CD14-positive monocyte (primary cell): ENCODE measurements around the gene CA5A. TPM values are rescaled to one million over a fixed set of nuclear protein-coding genes. Genes with fewer than 3 reads are reported as not detected.

Source experiments
- DNase-seq, 3 donors: peaks; one replicate each; pipeline ENCODE4 v3.0.0-alpha.2; 2011 to 2022
- H2AFZ ChIP-seq: 2 replicates; pipeline ENCODE4 v1.6.0; 2012; ENCODE audit warnings: mild to moderate bottlenecking, low read depth, low read length, inconsistent platforms; ENCODE audit not compliant: insufficient read depth, poor library complexity, severe bottlenecking
- H3K27ac ChIP-seq, 2 donors: 1 replicate in 1 of 2; 2 replicates in 1 of 2; pipeline ENCODE4 v1.5.1; 2012 to 2013; ENCODE audit warnings: low read length in 2 of 2, control low read depth in 1 of 2, inconsistent platforms in 1 of 2, low read depth in 1 of 2, mild to moderate bottlenecking in 1 of 2
- H3K27me3 ChIP-seq, 2 donors: one replicate each; pipeline versions ENCODE4 v1.6.0 to v1.6.1; 2011 to 2013; ENCODE audit warnings: low read length in 2 of 2; ENCODE audit not compliant: control insufficient read depth in 2 of 2, insufficient read depth in 2 of 2
- H3K36me3 ChIP-seq, 2 donors: replicated peaks in 1 of 2; 1 replicate in 1 of 2; 2 replicates in 1 of 2; pipeline versions ENCODE4 v1.5.1 to v1.6.1; 2012 to 2013; ENCODE audit warnings: low read length in 2 of 2, control low read depth in 1 of 2, inconsistent platforms in 1 of 2, mild to moderate bottlenecking in 1 of 2; ENCODE audit not compliant: insufficient read depth in 2 of 2, control insufficient read depth in 1 of 2
- H3K4me1 ChIP-seq, 2 donors: 1 replicate in 1 of 2; 2 replicates in 1 of 2; pipeline versions ENCODE4 v1.5.1 to v1.6.1; 2012 to 2013; ENCODE audit warnings: low read length in 2 of 2, control low read depth in 1 of 2, inconsistent platforms in 1 of 2, mild to moderate bottlenecking in 1 of 2, moderate library complexity in 1 of 2; ENCODE audit not compliant: insufficient read depth in 2 of 2, control insufficient read depth in 1 of 2
- H3K4me2 ChIP-seq: replicated peaks from 2 replicates; pipeline ENCODE3; 2012; ENCODE audit warnings: low read length, moderate library complexity, mild to moderate bottlenecking; ENCODE audit not compliant: poor library complexity, severe bottlenecking; ENCODE audit errors: extremely low read depth
- H3K4me3 ChIP-seq, 3 experiments: fragments of 200-600 bp in 1 of 3; sonication (generic) in 1 of 3; replicated peaks in 1 of 3; 1 replicate in 2 of 3; 2 replicates in 1 of 3; pipeline ENCODE4 v1.5.1; 2011 to 2013; ENCODE audit warnings: low read length in 3 of 3, mild to moderate bottlenecking in 3 of 3, control low read depth in 2 of 3, low read depth in 2 of 3, inconsistent platforms in 1 of 3, moderate library complexity in 1 of 3
- H3K79me2 ChIP-seq: 2 replicates; pipeline ENCODE4 v1.6.0; 2012; ENCODE audit warnings: mild to moderate bottlenecking, control low read depth, inconsistent platforms, low read length, moderate library complexity; ENCODE audit not compliant: insufficient read depth
- H3K9ac ChIP-seq: 2 replicates; pipeline ENCODE4 v1.6.0; 2017; ENCODE audit warnings: low read length, mild to moderate bottlenecking; ENCODE audit not compliant: insufficient read depth, poor library complexity, severe bottlenecking
- H3K9me3 ChIP-seq, 2 donors: replicated peaks in 1 of 2; 1 replicate in 1 of 2; 2 replicates in 1 of 2; pipeline versions ENCODE4 v1.5.1 to v1.6.1; 2012 to 2013; ENCODE audit warnings: low read length in 2 of 2, control low read depth in 1 of 2; ENCODE audit not compliant: control insufficient read depth in 1 of 2, insufficient read depth in 1 of 2
- H4K20me1 ChIP-seq: 2 replicates; pipeline ENCODE4 v1.6.0; 2012; ENCODE audit warnings: mild to moderate bottlenecking, low read length, control low read depth, moderate library complexity; ENCODE audit not compliant: insufficient read depth
- H3K27ac Mint-ChIP-seq, 7 donors: one replicate each; pipeline ENCODE4 v1.8.0; 2020; ENCODE audit warnings: mild to moderate bottlenecking in 7 of 7, mixed read lengths in 7 of 7, moderate library complexity in 6 of 7, inconsistent platforms in 2 of 7
- H3K27me3 Mint-ChIP-seq, 3 donors: one replicate each; pipeline ENCODE4 v1.8.0; 2021 to 2022; ENCODE audit warnings: low read depth in 3 of 3, mild to moderate bottlenecking in 3 of 3, mixed read lengths in 3 of 3, moderate library complexity in 3 of 3, inconsistent platforms in 1 of 3
- H3K36me3 Mint-ChIP-seq, 2 donors: one replicate each; pipeline ENCODE4 v1.8.0; 2020; ENCODE audit warnings: mixed read lengths in 2 of 2, inconsistent platforms in 1 of 2, mild to moderate bottlenecking in 1 of 2
- H3K4me1 Mint-ChIP-seq: one replicate; pipeline ENCODE4 v1.8.0; 2020; ENCODE audit warnings: mild to moderate bottlenecking, mixed read lengths
- H3K4me3 Mint-ChIP-seq, 2 donors: one replicate each; pipeline ENCODE4 v1.8.0; 2020; ENCODE audit warnings: mild to moderate bottlenecking in 2 of 2, mixed read lengths in 2 of 2, moderate library complexity in 1 of 2
- H3K9me3 Mint-ChIP-seq, 7 donors: one replicate each; pipeline ENCODE4 v1.8.0; 2020 to 2022; ENCODE audit warnings: mixed read lengths in 7 of 7, mild to moderate bottlenecking in 6 of 7, moderate library complexity in 6 of 7, inconsistent platforms in 2 of 7
- WGBS: methylation state at CpG from one replicate; pipeline ENCODE4 v1.1.5; 2013; ENCODE audit warnings: missing lambda C conversion rate; ENCODE audit not compliant: insufficient coverage; 5-methylcytosine and 5-hydroxymethylcytosine counted together
- intact Hi-C, 2 donors: fragments of 100-400 bp; cut with micrococcal nuclease; formaldehyde crosslinking; loops; one replicate each; pipeline versions ENCODE4 v1.15.0 to v1.15.1; 2023
- polyA plus RNA-seq, 3 donors: library from polyadenylated mRNA; depleted of rRNA in 1 of 3; unstranded in 2 of 3; stranded (reverse) in 1 of 3; fragments of 300-500 nt in 2 of 3; fragments of >200 nt in 1 of 3; fragmentation: Illumina TruSeq in 2 of 3; gene quantifications; 1 replicate in 2 of 3; 2 replicates in 1 of 3; pipeline ENCODE4 v1.2.3, GENCODE V29; 2012 to 2021
- TF ChIP-seq, protein P1 (sequence below): fragments of 200-600 bp; IDR thresholded peaks from one replicate; pipeline ENCODE4 v1.8.0; 2022; ENCODE audit warnings: antibody characterized with exemption, mild to moderate bottlenecking

CA5A gene
- polyA plus RNA-seq, 3 donors = not detected

DNA sequence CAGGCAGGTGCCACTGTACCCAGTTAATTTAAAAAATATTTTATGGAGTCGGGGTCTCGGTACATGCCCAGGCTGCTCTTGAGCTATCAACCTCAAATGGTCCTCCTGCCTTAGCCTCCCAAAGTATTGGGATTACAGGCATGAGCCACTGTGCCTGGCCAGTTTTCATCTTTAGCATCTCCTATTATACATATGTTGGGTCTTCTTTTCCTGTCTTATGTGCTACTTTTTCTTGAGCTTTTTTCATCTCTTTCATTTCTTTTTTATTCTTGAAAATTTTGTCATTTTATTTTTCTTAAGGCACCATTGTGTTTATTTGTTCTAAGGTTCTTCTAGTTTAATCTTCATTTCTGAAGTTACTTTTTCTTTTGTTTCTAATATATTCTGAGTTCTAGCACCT is 35.6 kb upstream of the CA5A start:
- Histone ChIP-seq H3K4me1 (peaks cover under 1 to 2% of the 10 kb centered on the region in 2 donors), H3K27me3 (no peaks in the 10 kb centered on the region), H3K9me3 (peaks cover 20% of the 10 kb centered on the region in 2 donors), H3K36me3 (peaks cover 10 to 41% of the 10 kb centered on the region in 2 donors), H3K79me2 (peaks cover 76% of the 10 kb centered on the region), H2AFZ (no peak overlapping the region), H3K27ac (no peak overlapping the region), H4K20me1 (peaks cover 74% of the 10 kb centered on the region), H3K4me2 (no peak overlapping the region), H3K4me3 (no peak overlapping the region), H3K9ac (no peak overlapping the region)
- H3K27ac Mint-ChIP-seq = no peak overlapping the region
- no peak overlapping the region for H3K4me3 Mint-ChIP-seq
- DNase-seq = no peak
- intact Hi-C loops = no loop called here
- peaks cover 58 to 64% of the 10 kb centered on the region in 2 donors for H3K36me3 Mint-ChIP-seq
- H3K27me3 Mint-ChIP-seq = peaks cover 0 to under 1% (median 0%) of the 10 kb centered on the region in 3 donors
- H3K9me3 Mint-ChIP-seq = peaks cover 16 to 26% (median 23%) of the 10 kb centered on the region in 7 donors
- peaks cover 18% of the 10 kb centered on the region for H3K4me1 Mint-ChIP-seq
- TF ChIP-seq, protein P1, sequence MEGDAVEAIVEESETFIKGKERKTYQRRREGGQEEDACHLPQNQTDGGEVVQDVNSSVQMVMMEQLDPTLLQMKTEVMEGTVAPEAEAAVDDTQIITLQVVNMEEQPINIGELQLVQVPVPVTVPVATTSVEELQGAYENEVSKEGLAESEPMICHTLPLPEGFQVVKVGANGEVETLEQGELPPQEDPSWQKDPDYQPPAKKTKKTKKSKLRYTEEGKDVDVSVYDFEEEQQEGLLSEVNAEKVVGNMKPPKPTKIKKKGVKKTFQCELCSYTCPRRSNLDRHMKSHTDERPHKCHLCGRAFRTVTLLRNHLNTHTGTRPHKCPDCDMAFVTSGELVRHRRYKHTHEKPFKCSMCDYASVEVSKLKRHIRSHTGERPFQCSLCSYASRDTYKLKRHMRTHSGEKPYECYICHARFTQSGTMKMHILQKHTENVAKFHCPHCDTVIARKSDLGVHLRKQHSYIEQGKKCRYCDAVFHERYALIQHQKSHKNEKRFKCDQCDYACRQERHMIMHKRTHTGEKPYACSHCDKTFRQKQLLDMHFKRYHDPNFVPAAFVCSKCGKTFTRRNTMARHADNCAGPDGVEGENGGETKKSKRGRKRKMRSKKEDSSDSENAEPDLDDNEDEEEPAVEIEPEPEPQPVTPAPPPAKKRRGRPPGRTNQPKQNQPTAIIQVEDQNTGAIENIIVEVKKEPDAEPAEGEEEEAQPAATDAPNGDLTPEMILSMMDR = no peak
- 90% methylated on average over 2 of the region's 2 CpGs for WGBS

DNA sequence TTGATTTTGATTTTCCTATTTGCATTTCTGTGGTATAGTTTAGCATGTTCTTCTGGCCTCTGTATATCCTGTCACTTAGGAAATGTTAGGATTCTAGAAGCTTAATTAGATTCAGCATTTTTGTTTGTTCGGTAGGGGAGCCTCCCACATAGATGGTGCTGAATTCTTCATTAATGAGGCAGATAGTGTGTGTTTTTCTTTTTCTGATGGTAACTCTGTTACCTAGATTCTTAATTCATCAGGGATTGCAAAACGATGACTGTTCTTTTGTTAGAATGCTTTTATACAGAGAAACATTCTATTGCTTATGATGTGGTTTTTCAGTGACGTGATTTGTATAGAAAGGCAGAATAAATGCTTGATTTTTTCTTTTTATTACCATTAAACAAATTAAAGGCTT is 33.9 kb upstream of the CA5A start:
- peaks cover 25% of the 10 kb centered on the region for H3K4me1 Mint-ChIP-seq

More for the DNA sequence above, 33.9 kb upstream of the CA5A start:
- intact Hi-C loops = no loop called here
- no peak overlapping the region for H2AFZ ChIP-seq
- WGBS = no CpG with 5 or more reads among the region's 3 CpGs
- no peak for DNase-seq
- H3K36me3 ChIP-seq = peaks cover 6 to 30% of the 10 kb centered on the region in 2 donors
- no peaks in the 10 kb centered on the region for H3K27me3 ChIP-seq
- Mint-ChIP-seq H3K27me3 (no peaks in the 10 kb centered on the region), H3K27ac (peak overlapping the region in 1 of 7 donors; percentile 2), H3K36me3 (peaks cover 44 to 50% of the 10 kb centered on the region in 2 donors), H3K4me3 (no peak overlapping the region), H3K9me3 (peaks cover 16 to 26% (median 23%) of the 10 kb centered on the region in 7 donors)
- H3K4me1 ChIP-seq = peaks cover 7 to 8% of the 10 kb centered on the region in 2 donors
- H3K27ac ChIP-seq = no peak overlapping the region
- no peak overlapping the region for H3K4me3 ChIP-seq
- peaks cover 87% of the 10 kb centered on the region for H3K79me2 ChIP-seq
- H3K9me3 ChIP-seq = peaks cover 20% of the 10 kb centered on the region in 2 donors
- H4K20me1 ChIP-seq = peaks cover 84% of the 10 kb centered on the region
- TF ChIP-seq, protein P1 = no peak
- no peak overlapping the region for H3K9ac ChIP-seq
- H3K4me2 ChIP-seq = no peak overlapping the region
